Vagina (tissue), 2 donors: Measurements from ENCODE around the gene CCDC60. TPM values are rescaled to one million over a fixed set of nuclear protein-coding genes. Genes with fewer than 3 reads are reported as not detected.

Experiments used
- DNase-seq, 2 donors: peaks; one replicate each; pipeline ENCODE4 v3.0.0-alpha.2; 2017; ENCODE audit errors: extremely low spot score in 2 of 2
- H3K27ac ChIP-seq: fragments of 200-600 bp; sonication (generic); one replicate; pipeline ENCODE4 v1.5.1; 2019
- H3K27me3 ChIP-seq: fragments of 200-600 bp; sonication (generic); one replicate; pipeline ENCODE4 v1.5.1; 2019
- H3K36me3 ChIP-seq, 2 donors: fragments of 200-600 bp; sonication (generic); one replicate each; pipeline ENCODE4 v1.5.1; 2017 to 2019
- H3K4me1 ChIP-seq: fragments of 200-600 bp; sonication (generic); one replicate; pipeline ENCODE4 v1.5.1; 2019
- H3K4me3 ChIP-seq, 2 donors: fragments of 200-600 bp; sonication (generic); 1 replicate in 1 of 2; 2 replicates in 1 of 2; pipeline ENCODE4 v1.5.1; 2016 to 2019
- H3K9me3 ChIP-seq: fragments of 200-600 bp; sonication (generic); one replicate; pipeline ENCODE4 v1.5.1; 2019
- POLR2A ChIP-seq, 2 donors: fragments of 450-650 bp; IDR thresholded peaks; one replicate each; pipeline ENCODE4 v1.6.1; 2017; ENCODE audit warnings: antibody characterized with exemption in 2 of 2, mild to moderate bottlenecking in 2 of 2, moderate library complexity in 2 of 2
- POLR2AphosphoS5 ChIP-seq, 2 donors: sonication (generic); formaldehyde crosslinking; IDR thresholded peaks; one replicate each; pipeline ENCODE4 v1.9.0; 2017; ENCODE audit warnings: antibody characterized with exemption in 2 of 2, mild to moderate bottlenecking in 2 of 2, low read depth in 1 of 2; ENCODE audit not compliant: insufficient read depth in 1 of 2
- intact Hi-C: fragments of 100-400 bp; cut with DNase I; formaldehyde crosslinking; loops from one replicate; pipeline ENCODE4 v1.15.1; 2023
- total RNA-seq: library from RNA; depleted of rRNA; stranded (reverse); fragments of >200 nt; gene quantifications from one replicate; pipeline ENCODE4 v1.2.3, GENCODE V29; 2016
- TF ChIP-seq, protein P1 (sequence below), 3 experiments: fragments of 450-650 bp in 2 of 3; fragments of 200-600 bp in 1 of 3; sonication (generic) in 1 of 3; IDR thresholded peaks; one replicate each; pipeline ENCODE4 v1.5.1; 2017 to 2019; ENCODE audit warnings: antibody characterized with exemption in 3 of 3, mild to moderate bottlenecking in 2 of 3, moderate library complexity in 2 of 3

Gene CCDC60
- total RNA-seq, 1 donor from 2014 or later = not detected

DNA sequence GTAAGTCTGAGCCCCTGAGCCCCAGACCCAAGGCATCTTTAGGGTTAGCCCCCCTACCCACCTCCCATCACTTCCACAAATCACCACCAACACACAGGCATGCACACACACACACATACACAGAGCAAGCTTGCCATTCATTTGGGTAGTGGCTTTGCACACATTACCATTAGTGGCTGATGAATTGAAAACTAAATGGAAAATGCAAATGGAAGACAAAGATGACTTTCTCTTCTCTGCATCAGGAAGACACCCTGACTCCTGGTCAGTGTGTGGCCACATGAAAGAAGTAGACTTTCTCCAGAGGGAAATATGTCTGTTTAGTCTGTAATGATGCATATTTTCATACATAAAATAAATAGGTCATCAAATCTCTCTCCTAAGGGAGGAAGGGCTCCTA, 55.2 kb downstream of the CCDC60 start:
- intact Hi-C loops = no loop called here
- Histone ChIP-seq H3K9me3 (no peaks in the 10 kb centered on the region), H3K27me3 (no peaks in the 10 kb centered on the region), H3K36me3 (no peaks in the 10 kb centered on the region), H3K4me1 (no peaks in the 10 kb centered on the region), H3K27ac (no peak overlapping the region), H3K4me3 (no peak overlapping the region)
- TF ChIP-seq POLR2AphosphoS5 (IDR thresholded peaks at IDR 0.05; ENCODE audit: insufficient read depth in 1 of 2, low read depth in 1 of 2) = no peak
- no peak for TF ChIP-seq POLR2A (IDR thresholded peaks at IDR 0.05)
- TF ChIP-seq, protein P1, sequence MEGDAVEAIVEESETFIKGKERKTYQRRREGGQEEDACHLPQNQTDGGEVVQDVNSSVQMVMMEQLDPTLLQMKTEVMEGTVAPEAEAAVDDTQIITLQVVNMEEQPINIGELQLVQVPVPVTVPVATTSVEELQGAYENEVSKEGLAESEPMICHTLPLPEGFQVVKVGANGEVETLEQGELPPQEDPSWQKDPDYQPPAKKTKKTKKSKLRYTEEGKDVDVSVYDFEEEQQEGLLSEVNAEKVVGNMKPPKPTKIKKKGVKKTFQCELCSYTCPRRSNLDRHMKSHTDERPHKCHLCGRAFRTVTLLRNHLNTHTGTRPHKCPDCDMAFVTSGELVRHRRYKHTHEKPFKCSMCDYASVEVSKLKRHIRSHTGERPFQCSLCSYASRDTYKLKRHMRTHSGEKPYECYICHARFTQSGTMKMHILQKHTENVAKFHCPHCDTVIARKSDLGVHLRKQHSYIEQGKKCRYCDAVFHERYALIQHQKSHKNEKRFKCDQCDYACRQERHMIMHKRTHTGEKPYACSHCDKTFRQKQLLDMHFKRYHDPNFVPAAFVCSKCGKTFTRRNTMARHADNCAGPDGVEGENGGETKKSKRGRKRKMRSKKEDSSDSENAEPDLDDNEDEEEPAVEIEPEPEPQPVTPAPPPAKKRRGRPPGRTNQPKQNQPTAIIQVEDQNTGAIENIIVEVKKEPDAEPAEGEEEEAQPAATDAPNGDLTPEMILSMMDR (IDR thresholded peaks at IDR 0.05) = no peak
- DNase-seq = no peak

DNA sequence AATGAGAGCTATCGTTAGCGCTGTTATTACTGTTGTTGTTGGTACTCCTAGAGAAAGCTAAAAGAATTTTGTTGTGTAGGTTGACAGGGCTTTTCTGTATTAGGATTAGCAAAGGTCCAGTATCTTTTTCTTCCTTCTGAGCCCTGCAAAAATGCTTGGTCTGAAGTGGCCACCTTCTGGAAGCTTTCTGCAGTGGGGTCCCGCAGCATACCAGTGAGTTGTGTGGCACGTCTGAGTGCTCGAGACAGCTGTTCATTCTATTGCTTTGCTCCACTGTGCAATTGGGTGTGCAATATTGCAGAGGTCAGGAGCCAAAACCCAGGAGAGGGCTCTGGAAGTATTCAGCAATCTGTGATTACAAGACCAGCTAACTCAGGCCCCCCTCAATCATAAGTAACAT, 57.1 kb downstream of the CCDC60 start:
- no peaks in the 10 kb centered on the region for H3K9me3 ChIP-seq
- no peaks in the 10 kb centered on the region for H3K27me3 ChIP-seq
- H3K4me1 ChIP-seq = no peaks in the 10 kb centered on the region
- no peak overlapping the region for H3K4me3 ChIP-seq
- intact Hi-C loops = no loop called here
- no peak overlapping the region for H3K27ac ChIP-seq
- TF ChIP-seq POLR2AphosphoS5 (IDR thresholded peaks at IDR 0.05; ENCODE audit: insufficient read depth in 1 of 2, low read depth in 1 of 2) (no peak), POLR2A (IDR thresholded peaks at IDR 0.05) (no peak)
- TF ChIP-seq, protein P1 (IDR thresholded peaks at IDR 0.05) = no peak
- no peaks in the 10 kb centered on the region for H3K36me3 ChIP-seq
- DNase-seq = no peak

DNA sequence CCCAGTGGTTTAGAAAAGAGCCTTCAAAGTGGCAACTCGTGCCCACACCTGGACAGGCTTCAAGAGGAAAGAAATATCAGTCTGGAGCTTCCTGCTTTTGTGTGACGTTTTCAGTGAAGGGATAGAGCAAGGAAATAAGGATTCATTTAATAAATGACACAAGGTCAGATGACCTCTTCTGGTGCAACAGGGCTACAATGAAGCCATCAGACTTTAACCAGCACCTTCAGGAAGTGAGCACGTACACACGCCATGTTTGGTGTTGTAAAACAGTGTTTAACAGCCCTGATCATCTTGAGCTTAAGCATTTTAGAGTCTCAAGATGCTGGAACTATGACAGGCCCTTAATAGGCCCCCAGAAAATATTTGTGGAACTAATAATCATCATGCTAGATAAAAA, 59.1 kb downstream of the CCDC60 start:
- H3K9me3 ChIP-seq = no peaks in the 10 kb centered on the region
- H3K36me3 ChIP-seq = no peaks in the 10 kb centered on the region
- TF ChIP-seq POLR2AphosphoS5 (IDR thresholded peaks at IDR 0.05; ENCODE audit: insufficient read depth in 1 of 2, low read depth in 1 of 2) = no peak
- TF ChIP-seq, protein P1 (IDR thresholded peaks at IDR 0.05) = no peak
- TF ChIP-seq POLR2A (IDR thresholded peaks at IDR 0.05) = no peak
- H3K4me3 ChIP-seq = no peak overlapping the region
- H3K4me1 ChIP-seq = no peaks in the 10 kb centered on the region
- intact Hi-C loops = no loop called here
- DNase-seq = no peak
- no peak overlapping the region for H3K27ac ChIP-seq
- no peaks in the 10 kb centered on the region for H3K27me3 ChIP-seq

DNA sequence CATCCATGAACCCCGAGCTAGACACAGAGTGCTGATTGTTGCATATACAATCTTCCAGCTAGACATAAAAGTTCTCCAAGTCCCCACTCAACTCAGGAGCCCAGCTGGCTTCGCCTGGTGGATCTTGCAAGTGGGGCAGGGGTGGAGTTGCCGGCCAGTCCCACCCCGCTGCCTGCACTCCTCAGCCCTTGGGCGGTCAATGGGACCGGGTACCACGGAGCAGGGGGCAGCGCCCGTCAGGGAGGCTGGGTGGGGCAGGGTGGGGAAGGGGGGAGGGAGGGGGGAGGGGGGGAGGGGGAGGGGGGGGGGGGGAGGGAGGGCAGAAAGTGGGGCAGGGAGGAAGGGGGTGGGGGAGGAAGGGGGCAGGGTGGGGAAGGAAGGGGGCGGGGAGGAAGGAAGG, 63.0 kb downstream of the CCDC60 start:
- no peaks in the 10 kb centered on the region for H3K4me1 ChIP-seq
- no peak overlapping the region for H3K27ac ChIP-seq
- H3K9me3 ChIP-seq = no peaks in the 10 kb centered on the region
- intact Hi-C loops = no loop called here
- H3K4me3 ChIP-seq = no peak overlapping the region
- TF ChIP-seq POLR2AphosphoS5 (IDR thresholded peaks at IDR 0.05; ENCODE audit: insufficient read depth in 1 of 2, low read depth in 1 of 2) (no peak), POLR2A (IDR thresholded peaks at IDR 0.05) (no peak)
- TF ChIP-seq, protein P1 (IDR thresholded peaks at IDR 0.05) = no peak
- H3K36me3 ChIP-seq = no peaks in the 10 kb centered on the region
- no peak for DNase-seq
- H3K27me3 ChIP-seq = no peaks in the 10 kb centered on the region

GRCh38 chr12:119398190-119398589, 63.7 kb downstream of the CCDC60 start:
- no peak overlapping the region for H3K4me3 ChIP-seq
- no peaks in the 10 kb centered on the region for H3K4me1 ChIP-seq
- no peaks in the 10 kb centered on the region for H3K36me3 ChIP-seq
- H3K27ac ChIP-seq = no peak overlapping the region
- H3K9me3 ChIP-seq = no peaks in the 10 kb centered on the region
- no peak for TF ChIP-seq POLR2AphosphoS5 (IDR thresholded peaks at IDR 0.05; ENCODE audit: insufficient read depth in 1 of 2, low read depth in 1 of 2)
- TF ChIP-seq, protein P1 (IDR thresholded peaks at IDR 0.05) = no peak
- no peak for TF ChIP-seq POLR2A (IDR thresholded peaks at IDR 0.05)
- H3K27me3 ChIP-seq = no peaks in the 10 kb centered on the region
- DNase-seq = no peak
- intact Hi-C loops = no loop called here
